ENCODE data around the gene SEPTIN7. TPM values are rescaled to one million over a fixed set of nuclear protein-coding genes. Genes with fewer than 3 reads are reported as not detected.

Gene SEPTIN7
- polyA plus RNA-seq, 4 donors = 362 to 480 (median 420) TPM

- no peak for DNase-seq (ENCODE audit: low read depth in 4 of 4, low spot score in 2 of 4)
Observed at GRCh38 chr7:35826751-35827150, 25.9 kb downstream of the SEPTIN7 start.

- no peak for DNase-seq (ENCODE audit: low read depth in 4 of 4, low spot score in 2 of 4)
Observed at GRCh38 chr7:35828817-35829216, 28.0 kb downstream of the SEPTIN7 start.

GRCh38 chr7:35831208-35831607 is 30.4 kb downstream of the SEPTIN7 start:
- no peak for DNase-seq (ENCODE audit: low read depth in 4 of 4, low spot score in 2 of 4)

GRCh38 chr7:35839860-35840854 is 39.3 kb downstream of the SEPTIN7 start:
- no peak for DNase-seq (ENCODE audit: low read depth in 4 of 4, low spot score in 2 of 4)

- DNase-seq (ENCODE audit: low read depth in 4 of 4, low spot score in 2 of 4) = no peak
Observed at GRCh38 chr7:35846816-35847412, 46.1 kb downstream of the SEPTIN7 start.

- no peak for DNase-seq (ENCODE audit: low read depth in 4 of 4, low spot score in 2 of 4)
Observed at GRCh38 chr7:35848725-35849124, 47.9 kb downstream of the SEPTIN7 start.

- no peak for DNase-seq (ENCODE audit: low read depth in 4 of 4, low spot score in 2 of 4)
Observed at GRCh38 chr7:35849158-35849831, 48.4 kb downstream of the SEPTIN7 start.

- DNase-seq (ENCODE audit: low read depth in 4 of 4, low spot score in 2 of 4) = no peak
Observed at GRCh38 chr7:35849954-35850353, 49.1 kb downstream of the SEPTIN7 start.

Other genes starting within 250 kb of the SEPTIN7 start
- 10 to 100 TPM; 28.0 to 39.3 (median 37.9) TPM for gene HERPUD2, start 105.9 kb upstream of the SEPTIN7 start, polyA plus RNA-seq (ENCODE audit: insufficient read length in 4 of 4)

Measured in left renal cortex interstitium (tissue), 4 donors.